Airway epithelial cell (primary cell): ENCODE data around the gene RASSF6. TPM values are rescaled to one million over a fixed set of nuclear protein-coding genes. Genes with fewer than 3 reads are reported as not detected.

Experiments used
- total RNA-seq: library from RNA; depleted of rRNA; stranded (reverse); fragments of >200 nt; gene quantifications from 2 replicates; pipeline ENCODE4 v1.2.3, GENCODE V29; 2015

Gene RASSF6, protein sequence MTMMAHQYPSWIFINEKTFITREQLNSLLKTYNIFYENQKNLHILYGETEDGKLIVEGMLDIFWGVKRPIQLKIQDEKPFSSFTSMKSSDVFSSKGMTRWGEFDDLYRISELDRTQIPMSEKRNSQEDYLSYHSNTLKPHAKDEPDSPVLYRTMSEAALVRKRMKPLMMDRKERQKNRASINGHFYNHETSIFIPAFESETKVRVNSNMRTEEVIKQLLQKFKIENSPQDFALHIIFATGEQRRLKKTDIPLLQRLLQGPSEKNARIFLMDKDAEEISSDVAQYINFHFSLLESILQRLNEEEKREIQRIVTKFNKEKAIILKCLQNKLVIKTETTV
- total RNA-seq = 5.4 and 6.4 TPM in 2 replicates

DNA sequence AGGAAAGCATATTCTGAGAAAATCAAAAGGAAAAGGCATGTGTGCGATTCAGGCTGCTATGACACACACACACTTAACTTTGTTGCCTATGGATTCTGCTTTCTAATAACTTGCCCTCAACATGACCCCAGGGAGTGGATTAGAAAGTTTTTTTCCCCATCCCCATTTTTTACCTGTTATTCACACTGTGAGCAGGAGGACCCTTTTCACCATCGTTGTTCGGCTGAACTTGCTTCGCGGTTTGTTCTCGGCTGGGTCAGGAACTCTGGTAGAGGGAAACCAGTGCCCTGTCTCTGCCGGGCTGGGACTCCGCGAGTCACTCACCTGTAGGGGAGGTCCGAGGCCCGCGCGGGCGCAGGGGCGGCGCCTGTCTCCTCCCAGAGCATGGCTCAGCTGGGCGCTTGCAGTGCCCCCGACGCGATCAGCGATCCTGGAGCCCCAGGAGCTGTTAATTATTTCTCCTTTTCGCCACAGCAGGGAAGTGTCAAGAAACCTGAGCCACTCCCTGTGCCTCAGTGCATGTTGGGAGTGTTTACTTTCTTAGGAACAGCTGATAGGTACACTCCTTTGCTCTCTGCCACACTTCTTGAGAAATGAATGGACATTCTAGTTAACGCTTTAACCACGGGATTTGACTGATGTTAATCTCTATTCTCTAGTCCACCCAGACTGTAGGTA, at the start of gene RASSF6:
Gene RASSF6 (minus strand): TSS at position 322 of the 678 bp plus-strand sequence. CDS start 8,641 bp downstream, outside the sequence.

Other genes starting within 250 kb of the RASSF6 start
- 0.65 TPM in 1 of 2 replicates, not detected in the other for gene ALB, start 216.1 kb downstream of the RASSF6 start, total RNA-seq
- 0.56 TPM in 1 of 2 replicates, not detected in the other for gene AFP, start 184.2 kb downstream of the RASSF6 start, total RNA-seq
- gene AFM, start 138.7 kb downstream of the RASSF6 start, total RNA-seq = not detected in 2 replicates
- 23.4 and 37.9 TPM in 2 replicates for gene CXCL8, start 120.1 kb upstream of the RASSF6 start, total RNA-seq
- 2.3 and 3.6 TPM in 2 replicates for gene CXCL6, start 216.2 kb upstream of the RASSF6 start, total RNA-seq
- gene PF4V1, start 232.9 kb upstream of the RASSF6 start, total RNA-seq = not detected in 2 replicates
- 61.5 and 97.3 TPM in 2 replicates for gene CXCL1, start 249.0 kb upstream of the RASSF6 start, total RNA-seq